IMR-90 (cell line): ENCODE data around the gene CTBP2. TPM values are rescaled to one million over a fixed set of nuclear protein-coding genes. Genes with fewer than 3 reads are reported as not detected.
A peak's percentile ranks its signal among the peaks of the same experiment; 100 is the strongest.

ENCODE experiments used
- ATAC-seq: fragments of 200-7000 bp; cut with Tn5 transposase; 2 replicates; pipeline ENCODE4 v1.9.1; 2020; ENCODE audit warnings: low read depth, mild to moderate bottlenecking, moderate library complexity
- BruUV-seq: library from RNA; stranded (reverse); fragments of 400-500 nt; replicated peaks from 2 replicates; lab custom pipeline; 2021; lab: Mats Ljungman, UMichigan
- CTCF ChIA-PET: fragments of 300-600 bp; formaldehyde crosslinking; extraction: SDS; loops from one replicate; lab custom pipeline; 2021; ENCODE audit warnings: antibody characterized with exemption; lab: Yijun Ruan, JAX
- POLR2A ChIA-PET: fragments of 300-600 bp; sonication (Branson Sonifier 250); formaldehyde crosslinking; loops from one replicate; lab custom pipeline; 2022; ENCODE audit warnings: antibody characterized with exemption; ENCODE audit not compliant: unreplicated experiment; lab: Charles Lee
- DNase-seq: peaks from one replicate; pipeline ENCODE4 v3.0.0; 2013
- H2AFZ ChIP-seq: replicated peaks from 2 replicates; pipeline ENCODE3; 2013; ENCODE audit warnings: low read length, mild to moderate bottlenecking; ENCODE audit not compliant: poor library complexity
- H2AK5ac ChIP-seq: 2 replicates; pipeline ENCODE4 v1.6.1; 2013; ENCODE audit warnings: low read depth, low read length, inconsistent platforms
- H2AK9ac ChIP-seq: replicated peaks from 2 replicates; pipeline ENCODE3; 2013; ENCODE audit warnings: mild to moderate bottlenecking, low read depth, low read length, moderate library complexity; ENCODE audit not compliant: poor library complexity
- H2BK120ac ChIP-seq: 2 replicates; pipeline ENCODE4 v1.6.1; 2013; ENCODE audit warnings: low read depth, low read length, inconsistent platforms
- H2BK15ac ChIP-seq: 3 replicates; pipeline ENCODE4 v1.6.1; 2013; ENCODE audit warnings: low read depth, low read length, inconsistent platforms
- H2BK20ac ChIP-seq: 2 replicates; pipeline ENCODE4 v1.6.1; 2013; ENCODE audit warnings: low read depth, mild to moderate bottlenecking, inconsistent platforms, low read length, moderate library complexity
- H2BK5ac ChIP-seq: 2 replicates; pipeline ENCODE4 v1.6.1; 2013; ENCODE audit warnings: mild to moderate bottlenecking, low read depth, low read length, inconsistent platforms; ENCODE audit not compliant: poor library complexity, severe bottlenecking
- H3K14ac ChIP-seq: replicated peaks from 2 replicates; pipeline ENCODE4 v1.6.1; 2013; ENCODE audit warnings: low read depth, low read length, inconsistent platforms
- H3K18ac ChIP-seq: 2 replicates; pipeline ENCODE4 v1.6.1; 2013; ENCODE audit warnings: low read depth, low read length, control low read depth
- H3K23ac ChIP-seq: 2 replicates; pipeline ENCODE4 v1.6.1; 2013; ENCODE audit warnings: low read depth, low read length, inconsistent platforms
- H3K27ac ChIP-seq: 2 replicates; pipeline ENCODE4 v1.5.1; 2013; ENCODE audit warnings: mild to moderate bottlenecking, control low read depth, low read length; ENCODE audit not compliant: insufficient read depth
- H3K27me3 ChIP-seq: 2 replicates; pipeline ENCODE4 v1.6.1; 2013; ENCODE audit warnings: low read length; ENCODE audit not compliant: control insufficient read depth, insufficient read depth
- H3K36me3 ChIP-seq: 2 replicates; pipeline ENCODE4 v1.6.1; 2013; ENCODE audit warnings: low read length, mixed read lengths; ENCODE audit not compliant: control insufficient read depth, insufficient read depth
- H3K4ac ChIP-seq: 2 replicates; pipeline ENCODE4 v1.6.1; 2013; ENCODE audit warnings: low read depth, low read length, inconsistent platforms
- H3K4me1 ChIP-seq: 2 replicates; pipeline ENCODE4 v1.6.1; 2013; ENCODE audit warnings: low read length, mixed read lengths; ENCODE audit not compliant: control insufficient read depth, insufficient read depth
- H3K4me2 ChIP-seq: 2 replicates; pipeline ENCODE4 v1.6.1; 2013; ENCODE audit warnings: low read depth, mild to moderate bottlenecking, control low read depth, low read length, moderate library complexity
- H3K4me3 ChIP-seq: 2 replicates; pipeline ENCODE4 v1.5.1; 2013; ENCODE audit warnings: low read depth, mild to moderate bottlenecking, control low read depth, low read length, moderate library complexity; ENCODE audit not compliant: insufficient read depth
- H3K56ac ChIP-seq: 2 replicates; pipeline ENCODE4 v1.6.1; 2013; ENCODE audit warnings: low read length, inconsistent platforms; ENCODE audit not compliant: insufficient read depth; ENCODE audit errors: extremely low read depth
- H3K79me1 ChIP-seq, 2 experiments: 2 replicates each; pipeline ENCODE4 v1.6.1; 2013; ENCODE audit warnings: low read length in 2 of 2, inconsistent platforms in 1 of 2, low read depth in 1 of 2
- H3K9ac ChIP-seq: 2 replicates; pipeline ENCODE4 v1.6.1; 2013; ENCODE audit warnings: low read depth, low read length, control low read depth
- H3K9me1 ChIP-seq: 2 replicates; pipeline ENCODE4 v1.6.1; 2013; ENCODE audit warnings: low read length, inconsistent platforms; ENCODE audit not compliant: insufficient read depth
- H3K9me3 ChIP-seq: 2 replicates; pipeline ENCODE4 v1.6.1; 2013; ENCODE audit warnings: low read length; ENCODE audit not compliant: control insufficient read depth, insufficient read depth
- H4K20me1 ChIP-seq: 2 replicates; pipeline ENCODE4 v1.6.1; 2013; ENCODE audit warnings: low read length, inconsistent platforms; ENCODE audit not compliant: insufficient read depth
- H4K5ac ChIP-seq: 2 replicates; pipeline ENCODE4 v1.6.1; 2013; ENCODE audit warnings: mild to moderate bottlenecking, low read depth, low read length, control low read depth
- H4K8ac ChIP-seq, 2 experiments: 2 replicates each; pipeline ENCODE4 v1.6.1; 2013; ENCODE audit warnings: low read depth in 2 of 2, low read length in 2 of 2, control low read depth in 1 of 2, inconsistent platforms in 1 of 2
- H4K91ac ChIP-seq: 2 replicates; pipeline ENCODE4 v1.6.1; 2013; ENCODE audit warnings: low read depth, low read length, inconsistent platforms; ENCODE audit not compliant: insufficient read depth
- BHLHE40 ChIP-seq: fragments of 150-350 bp; IDR thresholded peaks from 2 replicates; pipeline ENCODE4 v1.6.1; 2016; ENCODE audit warnings: mild to moderate bottlenecking, low read depth, low read length
- FOS ChIP-seq: fragments of 150-350 bp; IDR thresholded peaks from 2 replicates; pipeline ENCODE4 v1.6.1; 2016; ENCODE audit warnings: low read depth, low read length
- MAFK ChIP-seq: IDR thresholded peaks from 2 replicates; pipeline ENCODE4 v1.6.1; 2012; ENCODE audit warnings: low read depth, low read length, improper control_type of control experiment
- MAZ ChIP-seq: IDR thresholded peaks from 2 replicates; pipeline ENCODE4 v1.6.1; 2012; ENCODE audit warnings: low read depth, mild to moderate bottlenecking, low read length, improper control_type of control experiment, moderate library complexity, borderline replicate concordance
- MXI1 ChIP-seq: IDR thresholded peaks from 2 replicates; pipeline ENCODE4 v1.6.1; 2012; ENCODE audit warnings: low read depth, mild to moderate bottlenecking, low read length, moderate library complexity, borderline replicate concordance
- NFE2L2 ChIP-seq: fragments of 150-350 bp; IDR thresholded peaks from 2 replicates; pipeline ENCODE4 v1.6.1; 2016; ENCODE audit warnings: low read depth, mild to moderate bottlenecking, low read length
- RAD21 ChIP-seq: IDR thresholded peaks from 2 replicates; pipeline ENCODE4 v1.6.1; 2012; ENCODE audit warnings: low read length, improper control_type of control experiment
- RCOR1 ChIP-seq: IDR thresholded peaks from 2 replicates; pipeline ENCODE4 v1.6.1; 2012; ENCODE audit warnings: mild to moderate bottlenecking, low read length, improper control_type of control experiment; ENCODE audit not compliant: insufficient replicate concordance
- RFX5 ChIP-seq: IDR thresholded peaks from 2 replicates; pipeline ENCODE4 v1.8.0; 2012; ENCODE audit warnings: low read depth, mild to moderate bottlenecking, low read length, moderate library complexity
- SMC3 ChIP-seq: fragments of 150-350 bp; IDR thresholded peaks from 2 replicates; pipeline ENCODE4 v1.6.1; 2016; ENCODE audit warnings: low read depth, mild to moderate bottlenecking, antibody characterized with exemption, low read length, moderate library complexity
- WGBS, 2 experiments: methylation state at CpG; one replicate each; pipeline versions ENCODE4 v1.1.5 to v1.1.7; 2013; ENCODE audit warnings: missing lambda C conversion rate in 2 of 2; ENCODE audit not compliant: insufficient read length in 1 of 2; ENCODE audit errors: extremely low coverage in 2 of 2; 5-methylcytosine and 5-hydroxymethylcytosine counted together
- dilution Hi-C: fragments of 300-500 bp; cut with HindIII; formaldehyde crosslinking; loops from one replicate; pipeline ENCODE4 v1.14.3; 2018; ENCODE audit warnings: low sequenced_read_pairs; ENCODE audit not compliant: unreplicated experiment
- in situ Hi-C: fragments of 300-500 bp; cut with MboI; formaldehyde crosslinking; loops from 3 replicates; pipeline ENCODE4 v1.14.3; 2019; ENCODE audit warnings: low sequenced_read_pairs, inconsistent platforms, mixed read lengths
- intact Hi-C: fragments of 100-400 bp; cut with micrococcal nuclease; formaldehyde crosslinking; loops from 2 replicates; pipeline ENCODE4 v1.10.0; 2022
- polyA plus RNA-seq, 3 experiments: library from polyadenylated mRNA; depleted of rRNA; stranded (reverse); fragments of >200 nt; gene quantifications; 2 replicates each; pipeline ENCODE4 v1.2.3, GENCODE V29; 2012; ENCODE audit warnings: low replicate concordance in 1 of 3
- total RNA-seq: library from RNA; depleted of rRNA; stranded (reverse); fragments of >200 nt; gene quantifications from 2 replicates; pipeline ENCODE4 v1.2.3, GENCODE V29; 2012
- TF ChIP-seq, protein P1 (sequence below): fragments of 150-350 bp; IDR thresholded peaks from 2 replicates; pipeline ENCODE4 v1.6.1; 2016; ENCODE audit warnings: low read depth, mild to moderate bottlenecking, low read length, moderate library complexity, borderline replicate concordance
- TF ChIP-seq, protein P2 (sequence below): conservative IDR thresholded peaks from 2 replicates; pipeline ENCODE4 v1.5.1; 2012; ENCODE audit warnings: mild to moderate bottlenecking, low read depth, low read length, improper control_type of control experiment

CTBP2 gene
- total and polyA plus RNA-seq, 2 of the 4 experiments (the other 2 are of a cell fraction) = 81.0 to 86.6 TPM

- no TSS peak for BruUV-seq
- DNase-seq = peak; percentile 97
- peaks cover 27% of the 10 kb centered on the region for H3K4me1 ChIP-seq
- POLR2A ChIA-PET = no interaction called here
- peak overlapping the region; percentile 87 for H2AK5ac ChIP-seq
- H3K9me1 ChIP-seq = peaks cover 46% of the 10 kb centered on the region
- H2BK5ac ChIP-seq = peak overlapping the region; percentile 80
- peaks cover 30% of the 10 kb centered on the region for H4K20me1 ChIP-seq
- peak overlapping the region; percentile 87; the same call in 2 of the 3 replicates for H2BK15ac ChIP-seq
- peak; percentile 81 for ATAC-seq
- intact Hi-C loops = loop anchor here (2.0 kb wide), 1 partner anchor 65 kb away; no protein-coding TSS in a partner anchor
- H3K14ac ChIP-seq = peak overlapping the region; percentile 73; the same call in 1 of the 2 replicates
- peak overlapping the region; percentile 34; the same call in 1 of the 2 replicates for H3K23ac ChIP-seq
- peak overlapping the region; percentile 26; the same call in 1 of the 2 replicates for H3K18ac ChIP-seq
- H3K27me3 ChIP-seq = no peaks in the 10 kb centered on the region
- WGBS, 2 experiments = no CpG with 5 or more reads among the region's 11 CpGs
- H4K91ac ChIP-seq = peak overlapping the region; percentile 88
- peak overlapping the region; percentile 44; the same call in 1 of the 2 replicates for H4K5ac ChIP-seq
- in situ Hi-C loops = no loop called here
- peak overlapping the region; percentile 11; the same call in 1 of the 2 replicates for H3K56ac ChIP-seq
- H4K8ac ChIP-seq = peak overlapping the region in 1 of 2 experiments; percentile 67; a peak in 3 of 4 replicates
- no peak overlapping the region for H3K9ac ChIP-seq
- peaks cover 13% of the 10 kb centered on the region for H3K36me3 ChIP-seq
- H2AK9ac ChIP-seq = peak overlapping the region; percentile 89
- H3K4me3 ChIP-seq = no peak overlapping the region
- CTCF ChIA-PET = no interaction called here
- peak overlapping the region; percentile 49; the same call in 1 of the 2 replicates for H3K4me2 ChIP-seq
- H3K79me1 ChIP-seq = peaks cover 46 to 84% of the 10 kb centered on the region in 2 experiments
- peak overlapping the region; percentile 77 for H2BK20ac ChIP-seq
- peak overlapping the region; percentile 85 for H3K4ac ChIP-seq
- dilution Hi-C loops = no loop called here
- no peaks in the 10 kb centered on the region for H3K9me3 ChIP-seq
- peak overlapping the region; percentile 80 for H2BK120ac ChIP-seq
- peak overlapping the region; percentile 48 for H3K27ac ChIP-seq
- TF ChIP-seq BHLHE40 (0 out of 2 replicates have a peak, but pooled peaks have one; percentile 25), FOS (peak; percentile 91), RFX5 (no peak), NFE2L2 (peak; percentile 71; the same call in 1 of the 2 replicates), RCOR1 (peak; percentile 72), MAZ (peak; percentile 71), MXI1 (no peak), MAFK (peak; percentile 2; the same call in 1 of the 2 replicates), SMC3 (peak; percentile 14; the same call in 1 of the 2 replicates), RAD21 (peak; percentile 44)
- TF ChIP-seq, protein P1, sequence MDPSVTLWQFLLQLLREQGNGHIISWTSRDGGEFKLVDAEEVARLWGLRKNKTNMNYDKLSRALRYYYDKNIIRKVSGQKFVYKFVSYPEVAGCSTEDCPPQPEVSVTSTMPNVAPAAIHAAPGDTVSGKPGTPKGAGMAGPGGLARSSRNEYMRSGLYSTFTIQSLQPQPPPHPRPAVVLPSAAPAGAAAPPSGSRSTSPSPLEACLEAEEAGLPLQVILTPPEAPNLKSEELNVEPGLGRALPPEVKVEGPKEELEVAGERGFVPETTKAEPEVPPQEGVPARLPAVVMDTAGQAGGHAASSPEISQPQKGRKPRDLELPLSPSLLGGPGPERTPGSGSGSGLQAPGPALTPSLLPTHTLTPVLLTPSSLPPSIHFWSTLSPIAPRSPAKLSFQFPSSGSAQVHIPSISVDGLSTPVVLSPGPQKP = no peak
- TF ChIP-seq, protein P2, sequence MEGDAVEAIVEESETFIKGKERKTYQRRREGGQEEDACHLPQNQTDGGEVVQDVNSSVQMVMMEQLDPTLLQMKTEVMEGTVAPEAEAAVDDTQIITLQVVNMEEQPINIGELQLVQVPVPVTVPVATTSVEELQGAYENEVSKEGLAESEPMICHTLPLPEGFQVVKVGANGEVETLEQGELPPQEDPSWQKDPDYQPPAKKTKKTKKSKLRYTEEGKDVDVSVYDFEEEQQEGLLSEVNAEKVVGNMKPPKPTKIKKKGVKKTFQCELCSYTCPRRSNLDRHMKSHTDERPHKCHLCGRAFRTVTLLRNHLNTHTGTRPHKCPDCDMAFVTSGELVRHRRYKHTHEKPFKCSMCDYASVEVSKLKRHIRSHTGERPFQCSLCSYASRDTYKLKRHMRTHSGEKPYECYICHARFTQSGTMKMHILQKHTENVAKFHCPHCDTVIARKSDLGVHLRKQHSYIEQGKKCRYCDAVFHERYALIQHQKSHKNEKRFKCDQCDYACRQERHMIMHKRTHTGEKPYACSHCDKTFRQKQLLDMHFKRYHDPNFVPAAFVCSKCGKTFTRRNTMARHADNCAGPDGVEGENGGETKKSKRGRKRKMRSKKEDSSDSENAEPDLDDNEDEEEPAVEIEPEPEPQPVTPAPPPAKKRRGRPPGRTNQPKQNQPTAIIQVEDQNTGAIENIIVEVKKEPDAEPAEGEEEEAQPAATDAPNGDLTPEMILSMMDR = peak; percentile 44
- H2AFZ ChIP-seq = peak overlapping the region; percentile 75
Observed at GRCh38 chr10:125084191-125084613, 76.2 kb downstream of the CTBP2 start.
